ENCODE results near the gene PLA2G4A. TPM values are rescaled to one million over a fixed set of nuclear protein-coding genes. Genes with fewer than 3 reads are reported as not detected.

Gene PLA2G4A
- total and polyA plus RNA-seq, 2 experiments from 2014 or later: 1.1 to 3.8 TPM

DNA sequence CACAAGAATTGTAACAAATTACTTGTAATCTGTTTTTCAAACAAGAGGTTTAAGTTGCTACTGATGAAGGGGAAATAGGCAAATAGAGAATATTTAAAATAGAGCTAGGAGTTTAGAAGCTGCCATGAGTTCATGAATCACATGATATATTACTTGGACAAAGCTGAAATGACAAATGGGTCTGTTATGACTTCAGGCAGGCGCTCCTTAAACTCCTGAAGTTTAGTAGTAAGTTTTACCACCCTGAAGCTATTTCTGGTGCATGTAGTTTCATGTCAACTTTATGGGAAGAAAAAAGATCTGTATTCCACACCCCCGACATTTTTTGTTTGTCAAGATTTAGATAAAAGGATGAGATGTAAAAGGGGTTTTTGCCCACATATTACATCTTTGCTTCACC, 58.5 kb downstream of the PLA2G4A start:
- Mint-ChIP-seq H3K9me3 (peaks cover 3% of the 10 kb centered on the region; the same call in 1 of the 3 replicates), H3K27me3 (ENCODE audit: insufficient read depth, low read depth, poor library complexity) (no peaks in the 10 kb centered on the region), H3K4me1 (peaks cover 8% of the 10 kb centered on the region), H3K4me3 (no peak overlapping the region), H3K36me3 (ENCODE audit: low read depth) (no peaks in the 10 kb centered on the region), H3K27ac (no peak overlapping the region)
- H2AFZ ChIP-seq: no peak overlapping the region
- 0 out of 2 replicates have a peak, but pooled peaks cover 8% of the 10 kb centered on the region for H3K4me1 ChIP-seq (ENCODE audit: insufficient read depth)
- H3K4me2 ChIP-seq: no peak overlapping the region
- no peaks in the 10 kb centered on the region for H3K27me3 ChIP-seq (ENCODE audit: insufficient read depth)
- H3K79me2 ChIP-seq (replicated peaks; ENCODE audit: insufficient read depth): no peaks in the 10 kb centered on the region
- no peaks in the 10 kb centered on the region for H3K9me2 ChIP-seq (ENCODE audit: insufficient read depth)
- ATAC-seq (no peak), DNase-seq (ENCODE audit: low spot score) (no peak)
- TF ChIP-seq, protein P1, sequence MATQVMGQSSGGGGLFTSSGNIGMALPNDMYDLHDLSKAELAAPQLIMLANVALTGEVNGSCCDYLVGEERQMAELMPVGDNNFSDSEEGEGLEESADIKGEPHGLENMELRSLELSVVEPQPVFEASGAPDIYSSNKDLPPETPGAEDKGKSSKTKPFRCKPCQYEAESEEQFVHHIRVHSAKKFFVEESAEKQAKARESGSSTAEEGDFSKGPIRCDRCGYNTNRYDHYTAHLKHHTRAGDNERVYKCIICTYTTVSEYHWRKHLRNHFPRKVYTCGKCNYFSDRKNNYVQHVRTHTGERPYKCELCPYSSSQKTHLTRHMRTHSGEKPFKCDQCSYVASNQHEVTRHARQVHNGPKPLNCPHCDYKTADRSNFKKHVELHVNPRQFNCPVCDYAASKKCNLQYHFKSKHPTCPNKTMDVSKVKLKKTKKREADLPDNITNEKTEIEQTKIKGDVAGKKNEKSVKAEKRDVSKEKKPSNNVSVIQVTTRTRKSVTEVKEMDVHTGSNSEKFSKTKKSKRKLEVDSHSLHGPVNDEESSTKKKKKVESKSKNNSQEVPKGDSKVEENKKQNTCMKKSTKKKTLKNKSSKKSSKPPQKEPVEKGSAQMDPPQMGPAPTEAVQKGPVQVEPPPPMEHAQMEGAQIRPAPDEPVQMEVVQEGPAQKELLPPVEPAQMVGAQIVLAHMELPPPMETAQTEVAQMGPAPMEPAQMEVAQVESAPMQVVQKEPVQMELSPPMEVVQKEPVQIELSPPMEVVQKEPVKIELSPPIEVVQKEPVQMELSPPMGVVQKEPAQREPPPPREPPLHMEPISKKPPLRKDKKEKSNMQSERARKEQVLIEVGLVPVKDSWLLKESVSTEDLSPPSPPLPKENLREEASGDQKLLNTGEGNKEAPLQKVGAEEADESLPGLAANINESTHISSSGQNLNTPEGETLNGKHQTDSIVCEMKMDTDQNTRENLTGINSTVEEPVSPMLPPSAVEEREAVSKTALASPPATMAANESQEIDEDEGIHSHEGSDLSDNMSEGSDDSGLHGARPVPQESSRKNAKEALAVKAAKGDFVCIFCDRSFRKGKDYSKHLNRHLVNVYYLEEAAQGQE (IDR thresholded peaks at IDR 0.05; ENCODE audit: unreplicated experiment): no peak
- TF ChIP-seq POLR2AphosphoS5 (IDR thresholded peaks at IDR 0.05; ENCODE audit: low read depth) (no peak), ZNF114 (CRISPR knock-in tag; IDR thresholded peaks at IDR 0.05) (no peak), EZH2phosphoT487 (IDR thresholded peaks at IDR 0.05; ENCODE audit: unreplicated experiment) (no peak), ZNF331 (CRISPR knock-in tag; IDR thresholded peaks at IDR 0.05; ENCODE audit: low read depth) (no peak), ZNF462 (CRISPR knock-in tag; IDR thresholded peaks at IDR 0.05) (no peak), CTCF (conservative IDR thresholded peaks at IDR 0.05; ENCODE audit: low read depth in 2 of 2) (no peak), JUNB (IDR thresholded peaks at IDR 0.05; ENCODE audit: unreplicated experiment) (no peak), STAT1 (IDR thresholded peaks at IDR 0.05; ENCODE audit: unreplicated experiment) (no peak), CREB1 (CRISPR knock-in tag; IDR thresholded peaks at IDR 0.05; ENCODE audit: low read depth) (no peak), EZH2 (IDR thresholded peaks at IDR 0.05; ENCODE audit: low read depth, unreplicated experiment) (no peak), NANOG (IDR thresholded peaks at IDR 0.05; ENCODE audit: borderline replicate concordance) (no peak)
- TF ChIP-seq, protein P2, sequence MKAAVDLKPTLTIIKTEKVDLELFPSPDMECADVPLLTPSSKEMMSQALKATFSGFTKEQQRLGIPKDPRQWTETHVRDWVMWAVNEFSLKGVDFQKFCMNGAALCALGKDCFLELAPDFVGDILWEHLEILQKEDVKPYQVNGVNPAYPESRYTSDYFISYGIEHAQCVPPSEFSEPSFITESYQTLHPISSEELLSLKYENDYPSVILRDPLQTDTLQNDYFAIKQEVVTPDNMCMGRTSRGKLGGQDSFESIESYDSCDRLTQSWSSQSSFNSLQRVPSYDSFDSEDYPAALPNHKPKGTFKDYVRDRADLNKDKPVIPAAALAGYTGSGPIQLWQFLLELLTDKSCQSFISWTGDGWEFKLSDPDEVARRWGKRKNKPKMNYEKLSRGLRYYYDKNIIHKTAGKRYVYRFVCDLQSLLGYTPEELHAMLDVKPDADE (IDR thresholded peaks at IDR 0.05): no peak
- no peaks in the 10 kb centered on the region for H4K20me1 ChIP-seq (replicated peaks; ENCODE audit: insufficient read depth)
- H3K4me3 ChIP-seq: no peak overlapping the region
- no peak overlapping the region for H3K27ac ChIP-seq (ENCODE audit: low read depth)
- no peaks in the 10 kb centered on the region for H3K36me3 ChIP-seq (ENCODE audit: insufficient read depth)
- H3F3A ChIP-seq (replicated peaks; ENCODE audit: low read depth): no peaks in the 10 kb centered on the region
